Endothelial cell of umbilical vein (primary cell): ENCODE data around the gene BLOC1S1.

Source experiments
- EZH2 ChIP-seq: IDR thresholded peaks from 2 replicates; pipeline ENCODE4 v1.6.1; 2012; ENCODE audit warnings: borderline replicate concordance, low read depth, mild to moderate bottlenecking, moderate library complexity, low read length, inconsistent platforms; ENCODE audit not compliant: severe bottlenecking
- GATA2 ChIP-seq: IDR thresholded peaks from 2 replicates; pipeline ENCODE4 v1.7.0; 2011; ENCODE audit warnings: low read depth, mild to moderate bottlenecking, moderate library complexity, mixed read lengths, low read length; ENCODE audit not compliant: insufficient read length, insufficient read depth
- JUN ChIP-seq: IDR thresholded peaks from 2 replicates; pipeline ENCODE4 v1.6.1; 2011; ENCODE audit warnings: borderline replicate concordance, low read depth; ENCODE audit not compliant: insufficient read length, insufficient read depth
- MYC ChIP-seq: IDR thresholded peaks from one replicate; pipeline ENCODE4 v1.6.1; 2011; ENCODE audit warnings: mild to moderate bottlenecking, low read depth, low read length
- POLR2A ChIP-seq: IDR thresholded peaks from 2 replicates; pipeline ENCODE4 v1.6.1; 2012; ENCODE audit warnings: low read depth, mild to moderate bottlenecking, control low read depth, low read length
- POLR2AphosphoS5 ChIP-seq: IDR thresholded peaks from 2 replicates; pipeline ENCODE4 v1.6.1; 2012; ENCODE audit warnings: low read depth, mild to moderate bottlenecking, control low read depth, low read length, moderate library complexity; ENCODE audit not compliant: insufficient read depth
- TF ChIP-seq, protein P1 (sequence below), 2 donors: IDR thresholded peaks; 1 replicate in 1 of 2; 2 replicates in 1 of 2; pipeline ENCODE4 v1.5.1; 2011; ENCODE audit warnings: low read length in 2 of 2, mild to moderate bottlenecking in 2 of 2, moderate library complexity in 2 of 2, control low read depth in 1 of 2, inconsistent platforms in 1 of 2, low read depth in 1 of 2; ENCODE audit not compliant: insufficient read depth in 1 of 2; ENCODE audit errors: extremely low read depth in 1 of 2

DNA sequence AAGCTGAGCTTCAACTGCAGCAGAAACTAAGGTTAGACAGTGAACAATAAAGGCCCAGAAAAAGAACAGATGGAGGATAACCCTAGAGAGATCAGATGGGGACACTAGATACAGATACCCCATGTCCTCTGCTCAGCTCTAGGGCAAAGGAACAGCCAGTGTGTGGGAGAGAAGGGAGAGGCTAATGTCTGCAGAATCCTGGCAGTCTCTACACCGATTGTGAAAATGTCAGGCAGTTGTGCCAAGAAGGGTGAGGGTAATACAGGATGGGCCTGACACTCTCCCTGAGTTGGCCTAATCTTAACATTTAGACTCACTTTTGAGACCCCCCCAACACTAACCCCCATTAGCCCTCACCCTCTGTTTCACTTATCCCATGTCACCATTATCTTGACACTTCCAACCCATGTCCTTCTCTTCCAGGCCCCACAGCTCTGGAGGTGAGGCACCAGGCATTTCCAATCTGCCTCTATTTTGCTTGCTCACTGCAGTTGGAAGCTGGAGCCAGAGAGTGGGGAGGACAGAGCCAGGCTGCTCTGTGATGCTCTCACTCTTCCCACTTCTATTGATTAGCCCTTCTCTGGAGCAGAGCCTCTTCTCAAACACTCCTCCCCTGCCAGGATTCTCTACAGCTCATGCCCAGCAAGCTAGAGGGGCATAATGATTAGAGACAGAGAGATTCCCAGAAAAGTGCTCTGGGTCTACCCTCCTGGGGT lies 3.0 kb upstream of the BLOC1S1 start:
- TF ChIP-seq, protein P1, sequence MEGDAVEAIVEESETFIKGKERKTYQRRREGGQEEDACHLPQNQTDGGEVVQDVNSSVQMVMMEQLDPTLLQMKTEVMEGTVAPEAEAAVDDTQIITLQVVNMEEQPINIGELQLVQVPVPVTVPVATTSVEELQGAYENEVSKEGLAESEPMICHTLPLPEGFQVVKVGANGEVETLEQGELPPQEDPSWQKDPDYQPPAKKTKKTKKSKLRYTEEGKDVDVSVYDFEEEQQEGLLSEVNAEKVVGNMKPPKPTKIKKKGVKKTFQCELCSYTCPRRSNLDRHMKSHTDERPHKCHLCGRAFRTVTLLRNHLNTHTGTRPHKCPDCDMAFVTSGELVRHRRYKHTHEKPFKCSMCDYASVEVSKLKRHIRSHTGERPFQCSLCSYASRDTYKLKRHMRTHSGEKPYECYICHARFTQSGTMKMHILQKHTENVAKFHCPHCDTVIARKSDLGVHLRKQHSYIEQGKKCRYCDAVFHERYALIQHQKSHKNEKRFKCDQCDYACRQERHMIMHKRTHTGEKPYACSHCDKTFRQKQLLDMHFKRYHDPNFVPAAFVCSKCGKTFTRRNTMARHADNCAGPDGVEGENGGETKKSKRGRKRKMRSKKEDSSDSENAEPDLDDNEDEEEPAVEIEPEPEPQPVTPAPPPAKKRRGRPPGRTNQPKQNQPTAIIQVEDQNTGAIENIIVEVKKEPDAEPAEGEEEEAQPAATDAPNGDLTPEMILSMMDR (IDR thresholded peaks at IDR 0.05; ENCODE audit: extremely low read depth in 1 of 2, insufficient read depth in 1 of 2, low read depth in 1 of 2, low read length in 2 of 2), result no peak
- no peak for TF ChIP-seq POLR2A
- no peak for TF ChIP-seq POLR2AphosphoS5
- TF ChIP-seq JUN, result no peak
- TF ChIP-seq MYC, result no peak
- no peak for TF ChIP-seq EZH2
- TF ChIP-seq GATA2, result no peak
